Smooth muscle cell (in vitro differentiated cells): ENCODE data around the gene NLRC3. TPM values are rescaled to one million over a fixed set of nuclear protein-coding genes. Genes with fewer than 3 reads are reported as not detected.

Experiments
- DNase-seq: peaks from one replicate; lab custom pipeline; 2025; ENCODE audit not compliant: unreplicated experiment; lab: John Stamatoyannopoulos, UW
- H2AFZ ChIP-seq: fragments of 200-600 bp; sonication (generic); 2 replicates; pipeline ENCODE4 v1.6.0; 2016; ENCODE audit warnings: antibody characterized with exemption, low read depth, mild to moderate bottlenecking
- H3F3A ChIP-seq: fragments of 200-600 bp; sonication (generic); 2 replicates; pipeline ENCODE4 v1.6.0; 2017; ENCODE audit warnings: antibody characterized with exemption, low read depth
- H3K27ac ChIP-seq: fragments of 200-600 bp; sonication (generic); 2 replicates; pipeline ENCODE4 v1.5.1; 2016; ENCODE audit warnings: low read depth, mild to moderate bottlenecking
- H3K27me3 ChIP-seq: fragments of 200-600 bp; sonication (generic); 2 replicates; pipeline ENCODE4 v1.6.1; 2016; ENCODE audit warnings: low read depth, mild to moderate bottlenecking
- H3K36me3 ChIP-seq: fragments of 200-600 bp; sonication (generic); 2 replicates; pipeline ENCODE4 v1.5.1; 2016; ENCODE audit warnings: low read depth
- H3K4me1 ChIP-seq: fragments of 200-600 bp; sonication (generic); 2 replicates; pipeline ENCODE4 v1.5.1; 2016; ENCODE audit warnings: low read depth
- H3K4me2 ChIP-seq: fragments of 200-600 bp; sonication (generic); 2 replicates; pipeline ENCODE4 v1.6.0; 2016; ENCODE audit warnings: mild to moderate bottlenecking
- H3K4me3 ChIP-seq: fragments of 200-600 bp; sonication (generic); 2 replicates; pipeline ENCODE4 v1.5.1; 2016; ENCODE audit warnings: mild to moderate bottlenecking
- H3K79me2 ChIP-seq: fragments of 200-600 bp; sonication (generic); 2 replicates; pipeline ENCODE4 v1.6.0; 2016; ENCODE audit warnings: low read depth, mild to moderate bottlenecking
- H3K9ac ChIP-seq: fragments of 200-600 bp; sonication (generic); 2 replicates; pipeline ENCODE4 v1.6.0; 2016; ENCODE audit warnings: low read depth
- H3K9me3 ChIP-seq: fragments of 200-600 bp; sonication (generic); replicated peaks from 2 replicates; pipeline ENCODE4 v1.5.1; 2016; ENCODE audit warnings: low read depth
- H4K20me1 ChIP-seq: fragments of 200-600 bp; sonication (generic); 2 replicates; pipeline ENCODE4 v1.6.0; 2016; ENCODE audit warnings: low read depth
- WGBS: methylation state at CpG from one replicate; pipeline ENCODE4 v1.1.7; 2016; ENCODE audit warnings: low lambda C conversion rate; 5-methylcytosine and 5-hydroxymethylcytosine counted together
- polyA plus RNA-seq: library from polyadenylated mRNA; unstranded; fragments of >200 nt; fragmentation: Nextera tagmentation; extraction: Ambion mirVana; gene quantifications from 2 replicates; pipeline ENCODE4 v1.2.1, GENCODE V29; 2016
- total RNA-seq: library from RNA; depleted of rRNA; stranded (reverse); fragments of >200 nt; gene quantifications from 2 replicates; pipeline ENCODE4 v1.2.3, GENCODE V29; 2014
- TF ChIP-seq, protein P1 (sequence below): fragments of 200-600 bp; sonication (generic); IDR thresholded peaks from 2 replicates; pipeline ENCODE4 v1.5.1; 2017; ENCODE audit warnings: borderline replicate concordance, mild to moderate bottlenecking, antibody characterized with exemption; ENCODE audit not compliant: insufficient read depth, poor library complexity, severe bottlenecking

NLRC3 gene
- total and polyA plus RNA-seq, 2 experiments from 2014 or later = 0.02 TPM; not detected in 1

DNA sequence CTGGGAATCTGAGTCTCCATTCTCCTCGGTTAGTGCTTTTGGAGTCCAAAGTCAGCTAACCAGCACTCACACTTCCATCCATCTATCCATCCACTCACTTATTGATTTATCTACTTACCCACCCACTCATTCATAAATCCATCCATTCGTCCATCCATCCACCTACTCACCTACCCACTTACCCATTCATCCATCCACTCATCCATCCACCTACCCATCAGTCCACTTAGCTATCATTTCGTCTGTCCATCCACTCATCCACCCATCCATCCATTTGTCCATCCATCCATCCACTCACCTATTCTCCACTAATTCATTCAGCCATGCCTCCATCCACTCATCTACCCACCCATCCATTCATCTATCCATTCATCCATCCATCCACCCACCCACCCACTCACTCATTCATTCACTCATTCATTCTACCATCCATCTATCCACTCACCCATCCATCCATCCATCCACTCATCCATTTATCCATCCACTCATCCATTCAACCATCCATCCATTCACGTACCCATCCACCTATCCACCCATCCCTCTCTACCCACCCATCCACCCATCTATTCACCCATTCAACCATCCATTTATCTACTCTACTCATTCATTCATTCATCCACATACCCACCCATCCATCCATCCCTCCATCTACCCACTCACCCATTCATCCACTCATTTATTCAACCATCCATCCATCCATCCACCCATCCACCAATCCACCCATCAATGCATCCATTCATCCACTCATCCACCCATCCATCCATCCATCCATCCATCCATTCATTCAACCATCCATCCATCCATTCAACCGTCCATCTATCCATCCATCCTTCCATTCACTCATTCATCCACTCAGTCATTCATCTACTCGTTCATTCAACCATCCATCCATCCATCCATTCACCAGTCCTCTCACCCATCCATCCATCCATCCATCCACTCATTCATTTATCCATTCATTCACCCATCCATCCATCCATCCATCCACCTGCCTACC, 26.1 kb downstream of the NLRC3 start:
- H2AFZ ChIP-seq = no peak overlapping the region
- peaks cover 7% of the 10 kb centered on the region for H3K4me1 ChIP-seq
- no peak overlapping the region for H3K27ac ChIP-seq
- no peaks in the 10 kb centered on the region for H3K36me3 ChIP-seq
- no peak for DNase-seq
- H4K20me1 ChIP-seq = no peaks in the 10 kb centered on the region
- H3K79me2 ChIP-seq = no peaks in the 10 kb centered on the region
- H3K9me3 ChIP-seq = no peaks in the 10 kb centered on the region
- 94% methylated on average over 6 of the region's 6 CpGs for WGBS
- H3K27me3 ChIP-seq = no peaks in the 10 kb centered on the region
- H3K4me3 ChIP-seq = no peak overlapping the region
- TF ChIP-seq, protein P1, sequence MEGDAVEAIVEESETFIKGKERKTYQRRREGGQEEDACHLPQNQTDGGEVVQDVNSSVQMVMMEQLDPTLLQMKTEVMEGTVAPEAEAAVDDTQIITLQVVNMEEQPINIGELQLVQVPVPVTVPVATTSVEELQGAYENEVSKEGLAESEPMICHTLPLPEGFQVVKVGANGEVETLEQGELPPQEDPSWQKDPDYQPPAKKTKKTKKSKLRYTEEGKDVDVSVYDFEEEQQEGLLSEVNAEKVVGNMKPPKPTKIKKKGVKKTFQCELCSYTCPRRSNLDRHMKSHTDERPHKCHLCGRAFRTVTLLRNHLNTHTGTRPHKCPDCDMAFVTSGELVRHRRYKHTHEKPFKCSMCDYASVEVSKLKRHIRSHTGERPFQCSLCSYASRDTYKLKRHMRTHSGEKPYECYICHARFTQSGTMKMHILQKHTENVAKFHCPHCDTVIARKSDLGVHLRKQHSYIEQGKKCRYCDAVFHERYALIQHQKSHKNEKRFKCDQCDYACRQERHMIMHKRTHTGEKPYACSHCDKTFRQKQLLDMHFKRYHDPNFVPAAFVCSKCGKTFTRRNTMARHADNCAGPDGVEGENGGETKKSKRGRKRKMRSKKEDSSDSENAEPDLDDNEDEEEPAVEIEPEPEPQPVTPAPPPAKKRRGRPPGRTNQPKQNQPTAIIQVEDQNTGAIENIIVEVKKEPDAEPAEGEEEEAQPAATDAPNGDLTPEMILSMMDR = no peak
- H3K9ac ChIP-seq = no peak overlapping the region
- no peaks in the 10 kb centered on the region for H3F3A ChIP-seq
- H3K4me2 ChIP-seq = no peak overlapping the region

DNA sequence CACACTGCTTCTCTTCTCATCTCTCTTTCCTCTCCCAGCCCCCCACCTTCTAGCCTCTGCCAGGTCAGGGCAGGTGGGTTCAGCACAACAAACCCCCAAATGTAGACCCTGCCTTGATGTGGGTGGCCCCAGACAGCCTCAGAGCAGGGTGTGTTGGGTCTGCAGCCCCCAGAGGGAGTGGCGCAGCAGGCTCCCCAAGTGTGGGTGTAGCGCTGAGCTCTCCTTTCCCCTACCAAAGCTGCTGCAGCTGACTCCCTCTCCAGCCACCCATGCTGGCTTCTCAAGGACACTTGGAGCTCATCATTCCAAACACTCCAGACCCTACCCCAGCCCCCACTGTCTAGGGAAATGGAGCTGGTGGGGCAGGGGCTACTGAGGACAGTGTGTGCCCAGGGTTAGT, 27.3 kb downstream of the NLRC3 start:
- WGBS = 96% methylated on average over 2 of the region's 2 CpGs
- Histone ChIP-seq H3K4me2 (no peak overlapping the region), H3K27me3 (no peaks in the 10 kb centered on the region), H4K20me1 (no peaks in the 10 kb centered on the region), H2AFZ (no peak overlapping the region), H3F3A (no peaks in the 10 kb centered on the region), H3K9ac (no peak overlapping the region), H3K36me3 (no peaks in the 10 kb centered on the region), H3K4me3 (no peak overlapping the region), H3K4me1 (peaks cover 7% of the 10 kb centered on the region), H3K27ac (no peak overlapping the region), H3K79me2 (no peaks in the 10 kb centered on the region), H3K9me3 (no peaks in the 10 kb centered on the region)
- no peak for DNase-seq
- TF ChIP-seq, protein P1 = no peak

GRCh38 chr16:3548859-3549258, 28.3 kb downstream of the NLRC3 start:
- H3K9ac ChIP-seq = no peak overlapping the region
- H3K79me2 ChIP-seq = no peaks in the 10 kb centered on the region
- H3K27me3 ChIP-seq = no peaks in the 10 kb centered on the region
- H3F3A ChIP-seq = no peaks in the 10 kb centered on the region
- H3K9me3 ChIP-seq = no peaks in the 10 kb centered on the region
- H3K4me3 ChIP-seq = no peak overlapping the region
- peaks cover 7% of the 10 kb centered on the region for H3K4me1 ChIP-seq
- no peak overlapping the region for H3K27ac ChIP-seq
- TF ChIP-seq, protein P1 = no peak
- no peak overlapping the region for H2AFZ ChIP-seq
- no peak overlapping the region for H3K4me2 ChIP-seq
- no peaks in the 10 kb centered on the region for H3K36me3 ChIP-seq
- DNase-seq = no peak
- no peaks in the 10 kb centered on the region for H4K20me1 ChIP-seq
- WGBS = 89% methylated on average over 15 of the region's 15 CpGs
